Activated T-helper 1 cell treated with anti-CD3 and anti-CD28 coated beads, Interleukin-12 subunit alpha, Interleukin-12 subunit beta, Interleukin-2, Interleukin-4 antibody, amounts not matched to agents 30 ng/mL and 10 ng/mL and 1 ng/mL, durations not matched to agents 14 hours and 24 hours and 36 hours (primary cell): Measurements from ENCODE around the gene SELENOF. TPM values are rescaled to one million over a fixed set of nuclear protein-coding genes. Genes with fewer than 3 reads are reported as not detected.
A peak's percentile ranks its signal among the peaks of the same experiment; 100 is the strongest.

Source experiments
- DNase-seq: peaks from one replicate; pipeline ENCODE4 v3.0.0; 2021; ENCODE audit warnings: low spot score
- H3K27ac Mint-ChIP-seq: one replicate; pipeline ENCODE4 v1.8.0; 2021; ENCODE audit warnings: mild to moderate bottlenecking, mixed read lengths
- H3K27me3 Mint-ChIP-seq: one replicate; pipeline ENCODE4 v1.8.0; 2022; ENCODE audit warnings: mild to moderate bottlenecking, moderate library complexity, mixed read lengths; ENCODE audit not compliant: insufficient read depth
- H3K36me3 Mint-ChIP-seq: one replicate; pipeline ENCODE4 v1.8.0; 2021; ENCODE audit warnings: low read depth, mixed read lengths
- H3K4me1 Mint-ChIP-seq: one replicate; pipeline ENCODE4 v1.8.0; 2021; ENCODE audit warnings: low read depth, mixed read lengths
- H3K4me3 Mint-ChIP-seq: one replicate; pipeline ENCODE4 v1.8.0; 2021; ENCODE audit warnings: mild to moderate bottlenecking, moderate library complexity, mixed read lengths
- H3K9me3 Mint-ChIP-seq: one replicate; pipeline ENCODE4 v1.8.0; 2021; ENCODE audit warnings: mixed read lengths
- intact Hi-C: fragments of 100-400 bp; cut with micrococcal nuclease; formaldehyde crosslinking; loops from one replicate; pipeline ENCODE4 v1.15.1; 2024
- total RNA-seq: library from RNA; stranded (reverse); gene quantifications from 2 replicates; pipeline ENCODE4 v1.2.3, GENCODE V29; 2022

Gene SELENOF
- total RNA-seq, 1 donor from 2014 or later, result 174 TPM

DNA sequence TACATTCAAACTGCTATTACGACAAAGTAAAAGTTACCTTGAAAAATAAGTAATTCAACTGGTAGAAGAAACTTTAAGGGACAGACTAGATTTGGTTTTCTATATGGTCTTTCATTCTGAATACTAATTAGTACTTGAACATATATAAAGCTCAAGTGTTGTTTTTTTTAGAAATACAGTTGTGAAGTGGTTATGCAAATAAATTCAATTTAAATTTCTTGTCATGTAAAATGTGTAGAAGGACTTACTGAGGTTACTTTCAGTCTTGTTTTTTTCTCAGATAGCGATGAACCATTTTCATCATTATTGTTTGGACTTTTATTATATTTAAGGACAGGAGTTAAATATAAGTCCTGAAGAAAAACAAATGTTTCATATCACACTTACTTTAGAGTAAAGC is 24.9 kb upstream of the SELENOF start:
- peaks cover 2% of the 10 kb centered on the region for H3K4me1 Mint-ChIP-seq
- H3K9me3 Mint-ChIP-seq, result no peaks in the 10 kb centered on the region
- no peaks in the 10 kb centered on the region for H3K27me3 Mint-ChIP-seq
- no peaks in the 10 kb centered on the region for H3K36me3 Mint-ChIP-seq
- H3K4me3 Mint-ChIP-seq, result no peak overlapping the region
- DNase-seq, result no peak
- intact Hi-C loops, result no loop called here
- no peak overlapping the region for H3K27ac Mint-ChIP-seq

- Mint-ChIP-seq H3K27me3 (no peaks in the 10 kb centered on the region), H3K4me1 (peaks cover 7% of the 10 kb centered on the region)
These were observed 24.5 kb upstream of the SELENOF start for GRCh38 chr1:86938450-86938849.

DNA sequence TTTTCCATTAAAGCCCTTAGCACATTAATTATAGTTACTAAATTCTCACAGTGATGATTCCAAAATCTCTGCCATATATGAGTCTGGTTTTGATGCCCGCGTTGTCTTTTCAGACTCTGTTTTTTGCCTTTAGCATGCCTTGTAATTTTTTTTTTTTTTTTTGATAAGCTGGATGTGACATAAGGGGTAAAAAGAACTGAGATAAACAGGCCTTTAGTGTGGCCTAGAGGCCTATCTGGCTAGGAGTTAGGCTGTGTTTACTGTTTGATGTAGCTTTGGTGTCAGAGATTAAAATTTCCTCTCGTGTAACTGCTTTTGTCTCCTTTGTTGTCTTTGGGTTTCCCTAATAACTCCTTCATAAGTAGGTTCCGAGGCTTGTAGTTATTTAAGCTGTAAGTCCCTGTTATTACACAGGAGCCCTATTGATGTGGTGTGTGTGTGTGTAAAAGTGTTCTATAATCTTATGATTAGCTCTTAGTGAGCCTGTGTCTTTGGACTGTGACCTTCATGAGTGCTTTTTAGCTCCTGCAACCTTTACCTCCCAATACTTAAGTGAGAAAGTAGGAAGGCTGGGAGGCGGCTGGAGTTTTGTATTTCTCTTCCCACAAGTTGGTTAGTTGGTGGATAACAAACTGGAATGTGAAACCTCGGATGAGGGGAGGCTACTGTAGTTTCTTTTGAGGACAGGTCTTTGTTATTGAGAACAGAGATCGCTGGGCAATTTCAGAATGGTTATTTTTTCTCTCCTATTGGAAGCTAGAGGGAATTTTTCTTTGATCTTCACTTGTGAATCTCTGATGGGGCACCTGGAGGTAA is 19.8 kb upstream of the SELENOF start:
- Mint-ChIP-seq H3K4me1 (peaks cover 9% of the 10 kb centered on the region), H3K9me3 (no peaks in the 10 kb centered on the region), H3K27ac (no peak overlapping the region), H3K4me3 (no peak overlapping the region), H3K27me3 (peaks cover 3% of the 10 kb centered on the region), H3K36me3 (no peaks in the 10 kb centered on the region)
- intact Hi-C loops, result no loop called here
- no peak for DNase-seq

More at GRCh38 chr1:86938450-86938849, 24.5 kb upstream of the SELENOF start:
- intact Hi-C loops, result no loop called here
- Mint-ChIP-seq H3K36me3 (no peaks in the 10 kb centered on the region), H3K4me3 (no peak overlapping the region), H3K9me3 (no peaks in the 10 kb centered on the region), H3K27ac (no peak overlapping the region)
- DNase-seq, result no peak

GRCh38 chr1:86933051-86933450 is 19.1 kb upstream of the SELENOF start:
- H3K4me1 Mint-ChIP-seq, result peaks cover 9% of the 10 kb centered on the region
- peaks cover 3% of the 10 kb centered on the region for H3K27me3 Mint-ChIP-seq
- intact Hi-C loops, result no loop called here
- no peak for DNase-seq
- no peaks in the 10 kb centered on the region for H3K36me3 Mint-ChIP-seq
- H3K27ac Mint-ChIP-seq, result no peak overlapping the region
- H3K9me3 Mint-ChIP-seq, result no peaks in the 10 kb centered on the region
- no peak overlapping the region for H3K4me3 Mint-ChIP-seq

GRCh38 chr1:86928819-86929218 is 14.9 kb upstream of the SELENOF start:
- DNase-seq, result no peak
- peaks cover 18% of the 10 kb centered on the region for H3K9me3 Mint-ChIP-seq
- peaks cover 5% of the 10 kb centered on the region for H3K36me3 Mint-ChIP-seq
- peaks cover 3% of the 10 kb centered on the region for H3K27me3 Mint-ChIP-seq
- intact Hi-C loops, result no loop called here
- H3K27ac Mint-ChIP-seq, result no peak overlapping the region
- H3K4me1 Mint-ChIP-seq, result peaks cover 16% of the 10 kb centered on the region
- no peak overlapping the region for H3K4me3 Mint-ChIP-seq

GRCh38 chr1:86926883-86927282 is 13.0 kb upstream of the SELENOF start:
- H3K9me3 Mint-ChIP-seq, result peaks cover 35% of the 10 kb centered on the region
- H3K36me3 Mint-ChIP-seq, result peaks cover 9% of the 10 kb centered on the region
- peaks cover 3% of the 10 kb centered on the region for H3K27me3 Mint-ChIP-seq
- no peak for DNase-seq
- H3K4me1 Mint-ChIP-seq, result peaks cover 9% of the 10 kb centered on the region
- intact Hi-C loops, result no loop called here
- H3K4me3 Mint-ChIP-seq, result no peak overlapping the region
- H3K27ac Mint-ChIP-seq, result no peak overlapping the region

DNA sequence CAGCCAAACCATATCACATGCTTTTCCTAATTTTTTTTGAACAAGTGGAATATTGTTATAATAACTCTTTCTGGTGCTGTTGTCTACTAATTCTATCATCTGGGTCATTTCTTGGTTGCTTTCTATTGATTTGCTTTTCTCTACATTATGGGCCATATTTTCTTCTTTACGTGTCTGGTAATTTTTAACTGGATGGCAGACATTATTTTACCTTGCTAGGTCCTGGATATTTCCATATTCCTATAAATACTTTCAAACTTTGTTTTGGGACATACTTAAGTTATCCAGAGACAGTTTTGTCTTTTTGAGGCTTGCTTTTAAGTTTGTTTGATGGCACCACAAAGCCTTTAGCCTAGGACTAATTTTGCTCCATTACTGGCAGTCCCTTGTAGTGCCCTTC is 11.8 kb upstream of the SELENOF start:
- Mint-ChIP-seq H3K36me3 (peaks cover 10% of the 10 kb centered on the region), H3K4me1 (peaks cover 9% of the 10 kb centered on the region), H3K9me3 (peaks cover 43% of the 10 kb centered on the region), H3K27ac (no peak overlapping the region), H3K4me3 (no peak overlapping the region), H3K27me3 (peaks cover under 1% of the 10 kb centered on the region)
- DNase-seq, result no peak
- intact Hi-C loops, result no loop called here

DNA sequence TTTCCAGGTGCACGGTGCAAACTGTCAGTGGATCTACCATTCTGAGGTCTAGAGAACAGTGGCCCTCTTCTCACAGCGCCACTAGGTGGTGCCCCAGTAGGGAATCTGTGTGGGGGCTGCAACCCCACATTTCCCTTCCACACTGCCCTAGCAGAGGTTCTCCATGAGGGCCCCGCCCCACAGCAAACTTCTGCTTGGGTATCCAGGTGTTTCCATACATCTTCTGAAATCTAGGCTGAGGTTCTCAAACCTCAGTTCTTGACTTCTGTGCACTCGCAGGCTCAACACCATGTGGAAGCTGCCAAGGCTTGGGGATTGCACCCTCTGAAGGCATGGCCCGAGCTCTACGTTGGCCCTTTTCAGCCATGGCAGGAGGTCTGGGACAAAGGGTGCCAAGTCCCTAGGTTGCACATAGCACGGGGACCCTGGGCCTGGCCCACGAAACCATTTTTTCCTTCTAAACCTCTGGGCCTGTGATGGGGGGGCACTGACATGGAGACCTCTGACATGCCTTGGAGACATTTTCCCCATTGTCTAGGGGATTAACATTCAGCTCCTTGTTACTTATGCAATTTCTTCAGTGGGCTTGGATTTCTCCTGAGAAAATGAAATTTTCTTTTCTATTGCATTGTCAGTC is 10.5 kb upstream of the SELENOF start:
- Mint-ChIP-seq H3K4me3 (no peak overlapping the region), H3K27me3 (no peaks in the 10 kb centered on the region), H3K36me3 (peaks cover 13% of the 10 kb centered on the region), H3K9me3 (peaks cover 45% of the 10 kb centered on the region), H3K27ac (no peak overlapping the region), H3K4me1 (peaks cover 9% of the 10 kb centered on the region)
- intact Hi-C loops, result no loop called here
- no peak for DNase-seq

DNA sequence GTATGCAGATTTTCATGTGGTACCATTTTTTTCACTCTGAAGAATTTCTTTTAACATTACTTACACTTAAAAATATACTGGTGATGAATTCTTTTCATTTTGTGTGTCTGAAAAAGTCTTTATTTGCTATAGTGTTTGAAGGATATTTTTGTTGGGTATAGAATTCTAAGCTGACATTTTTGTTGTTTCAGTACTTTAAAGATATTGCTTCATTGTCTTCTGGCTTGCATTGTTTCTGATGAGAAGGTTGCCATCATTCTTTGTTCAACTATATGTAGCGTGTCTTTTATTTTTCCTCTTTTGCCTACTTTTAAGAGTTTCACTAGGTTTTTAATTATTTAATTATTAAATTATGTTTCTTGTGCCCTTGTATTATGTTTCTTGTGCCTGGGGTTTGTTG is 8.5 kb upstream of the SELENOF start:
- intact Hi-C loops, result no loop called here
- H3K4me1 Mint-ChIP-seq, result peaks cover 14% of the 10 kb centered on the region
- no peaks in the 10 kb centered on the region for H3K27me3 Mint-ChIP-seq
- H3K27ac Mint-ChIP-seq, result no peak overlapping the region
- no peak overlapping the region for H3K4me3 Mint-ChIP-seq
- DNase-seq, result no peak
- H3K9me3 Mint-ChIP-seq, result peaks cover 45% of the 10 kb centered on the region
- peaks cover 15% of the 10 kb centered on the region for H3K36me3 Mint-ChIP-seq

GRCh38 chr1:86916752-86917151 is 2.8 kb upstream of the SELENOF start:
- Mint-ChIP-seq H3K4me3 (no peak overlapping the region), H3K9me3 (peaks cover 8% of the 10 kb centered on the region), H3K27ac (no peak overlapping the region), H3K4me1 (peaks cover 16% of the 10 kb centered on the region), H3K36me3 (peaks cover 7% of the 10 kb centered on the region), H3K27me3 (no peaks in the 10 kb centered on the region)
- no peak for DNase-seq
- intact Hi-C loops, result loop anchor here (5.0 kb wide), 1 partner anchor 236 kb away; no protein-coding TSS in a partner anchor

DNA sequence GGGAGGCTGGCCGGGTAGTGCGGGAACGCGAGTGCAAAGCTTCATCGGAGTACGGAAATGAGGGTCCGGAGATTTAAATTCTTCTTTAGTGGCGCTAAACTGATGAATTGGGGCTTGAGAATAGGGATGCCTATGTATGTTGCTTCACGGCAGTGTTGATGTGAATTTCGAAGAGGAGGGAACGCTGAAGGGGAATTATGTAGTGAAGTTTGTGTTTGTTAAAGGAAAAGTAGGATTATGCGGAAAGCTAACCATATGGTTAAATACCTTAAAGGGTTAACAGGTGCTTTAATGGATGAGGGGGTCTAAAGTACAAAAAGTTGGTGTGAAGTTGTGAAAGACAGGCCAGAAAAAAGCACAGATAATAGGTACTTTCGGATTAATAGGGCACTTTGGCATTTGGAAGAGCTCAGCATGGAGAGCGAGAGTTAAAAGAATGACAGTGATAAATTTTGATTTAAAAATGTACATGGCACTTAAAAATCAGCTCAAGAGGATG is 1.9 kb upstream of the SELENOF start:
- intact Hi-C loops, result loop anchor here (1.0 to 5.0 kb wide), 6 partner anchors 41 to 1975 kb away; partner anchors contain the start of genes GTF2B and LMO4
- no peak for DNase-seq
- Mint-ChIP-seq H3K9me3 (peaks cover 2% of the 10 kb centered on the region), H3K27me3 (no peaks in the 10 kb centered on the region), H3K4me1 (peaks cover 25% of the 10 kb centered on the region), H3K36me3 (peaks cover 15% of the 10 kb centered on the region), H3K4me3 (no peak overlapping the region), H3K27ac (no peak overlapping the region)

DNA sequence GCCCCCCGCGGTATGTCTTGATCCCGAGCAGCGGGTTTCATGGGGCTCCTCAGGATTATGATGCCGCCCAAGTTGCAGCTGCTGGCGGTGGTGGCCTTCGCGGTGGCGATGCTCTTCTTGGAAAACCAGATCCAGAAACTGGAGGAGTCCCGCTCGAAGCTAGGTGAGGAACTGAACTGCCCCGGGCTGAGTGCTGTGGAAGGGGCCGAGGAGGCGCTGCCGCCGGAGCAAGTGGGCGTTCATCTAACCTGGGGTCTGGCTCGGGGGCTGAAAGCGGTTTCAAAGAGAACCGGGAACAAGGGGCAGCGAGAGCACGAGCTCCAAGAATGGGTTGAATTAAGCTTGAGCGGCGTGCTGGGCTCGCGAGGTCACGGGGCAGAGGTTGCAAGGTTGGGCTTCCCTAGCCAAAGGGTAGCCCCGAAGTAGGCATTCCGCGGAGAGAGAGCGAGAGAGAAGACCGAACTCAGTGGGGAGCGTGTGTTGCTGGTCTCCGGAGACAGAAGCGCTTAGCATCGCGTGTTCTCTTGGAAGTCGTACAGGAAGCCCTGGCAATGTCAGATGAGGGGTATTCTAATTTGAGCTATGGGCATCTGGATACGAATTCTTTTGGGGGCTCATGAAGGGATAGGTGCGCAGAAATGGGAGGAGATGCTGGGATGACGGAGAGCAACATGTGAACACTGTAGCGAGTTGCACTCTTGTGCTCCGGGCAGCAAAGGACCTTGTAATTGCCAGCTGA is 1.2 kb upstream of the SELENOF start:
- Mint-ChIP-seq H3K27ac (no peak overlapping the region), H3K4me1 (peaks cover 28% of the 10 kb centered on the region), H3K27me3 (no peaks in the 10 kb centered on the region), H3K9me3 (no peaks in the 10 kb centered on the region), H3K4me3 (no peak overlapping the region), H3K36me3 (peaks cover 18% of the 10 kb centered on the region)
- intact Hi-C loops, result loop anchor here (1.0 to 5.0 kb wide), 13 partner anchors 42 to 1976 kb away; partner anchors contain the start of genes BCL10, GTF2B, LMO4 and ODF2L
- DNase-seq, result peak; percentile 19
